Stimulated activated CD8-positive, alpha-beta memory T cell treated with anti-CD3 and anti-CD28 coated beads, Interleukin-4, amount 100 ng/mL, for 1 hour (primary cell): ENCODE data around the gene C1QTNF1.

Experiments used
- DNase-seq, 2 donors: peaks; one replicate each; pipeline ENCODE4 v3.0.0-alpha.2; 2020; ENCODE audit warnings: low read depth in 2 of 2, low spot score in 1 of 2

C1QTNF1 gene

GRCh38 chr17:79039171-79039570 lies 15.2 kb downstream of the C1QTNF1 start:
- no peak for DNase-seq

- DNase-seq: no peak
Observed at GRCh38 chr17:79039886-79040285, 15.9 kb downstream of the C1QTNF1 start.

GRCh38 chr17:79041041-79041570 lies 17.1 kb downstream of the C1QTNF1 start:
- DNase-seq: no peak

GRCh38 chr17:79041723-79042420 lies 17.9 kb downstream of the C1QTNF1 start:
- no peak for DNase-seq

GRCh38 chr17:79042421-79043190 lies 18.6 kb downstream of the C1QTNF1 start:
- DNase-seq: peak; percentile 39 to 53

- DNase-seq: no peak
Observed at GRCh38 chr17:79043191-79043930, 19.4 kb downstream of the C1QTNF1 start.

- DNase-seq: no peak
Observed at GRCh38 chr17:79043931-79044320, 20.0 kb downstream of the C1QTNF1 start.

- DNase-seq: no peak
Observed at GRCh38 chr17:79044462-79044861, 20.5 kb downstream of the C1QTNF1 start.

GRCh38 chr17:79045001-79045729 lies 21.2 kb downstream of the C1QTNF1 start:
- no peak for DNase-seq

GRCh38 chr17:79045842-79046196 lies 21.9 kb downstream of the C1QTNF1 start:
- DNase-seq: peak in 1 of 2 donors; percentile 31

- DNase-seq: no peak
Observed at GRCh38 chr17:79046197-79046915, 22.4 kb downstream of the C1QTNF1 start.

GRCh38 chr17:79046916-79047280 lies 22.9 kb downstream of the C1QTNF1 start:
- DNase-seq: no peak

- no peak for DNase-seq
Observed at GRCh38 chr17:79047291-79047920, 23.4 kb downstream of the C1QTNF1 start.

- no peak for DNase-seq
Observed at GRCh38 chr17:79047923-79048825, 24.2 kb downstream of the C1QTNF1 start.

GRCh38 chr17:79048826-79049755 lies 25.1 kb downstream of the C1QTNF1 start:
- DNase-seq: no peak

- DNase-seq: no peak
Observed at GRCh38 chr17:79049821-79050220, 25.9 kb downstream of the C1QTNF1 start.

- DNase-seq: no peak
Observed at GRCh38 chr17:79050551-79050950, 26.6 kb downstream of the C1QTNF1 start.

- DNase-seq: no peak
Observed at GRCh38 chr17:79051306-79051705, 27.3 kb downstream of the C1QTNF1 start.
